ENCODE measurements around the gene BCL6. TPM values are rescaled to one million over a fixed set of nuclear protein-coding genes. Genes with fewer than 3 reads are reported as not detected.

Gene BCL6
- total and polyA plus RNA-seq, 4 donors = 7.8 to 71.8 (median 13.3) TPM

DNA sequence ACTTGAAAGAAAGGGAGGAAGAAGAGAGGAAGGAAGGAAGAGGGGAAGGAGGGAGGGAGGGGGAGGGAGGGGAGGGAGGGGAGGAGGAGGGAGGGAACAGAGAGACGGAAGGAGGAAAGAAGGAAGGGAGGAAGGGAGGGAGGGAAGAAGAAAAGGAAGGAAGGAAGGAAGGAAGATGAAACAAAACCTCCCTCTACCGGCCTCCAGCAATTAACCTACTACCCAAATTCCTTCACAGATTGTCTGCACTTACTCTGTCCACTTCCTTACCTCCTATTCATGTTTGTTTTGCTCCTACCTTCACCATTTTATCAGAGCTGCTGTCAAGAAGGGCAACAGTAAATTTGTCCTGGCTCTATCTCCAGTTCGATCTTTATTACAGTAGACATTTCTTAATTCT, 44.6 kb upstream of the BCL6 start (continued):
- TF ChIP-seq ZBTB33 (IDR thresholded peaks at IDR 0.05) (no peak), NR2F2 (IDR thresholded peaks at IDR 0.05) (no peak), FOXA2 (IDR thresholded peaks at IDR 0.05) (no peak), GABPA (IDR thresholded peaks at IDR 0.05 in 1 of 2, conservative IDR thresholded peaks at IDR 0.05 in 1 of 2) (no peak)
- TF ChIP-seq, protein P1, sequence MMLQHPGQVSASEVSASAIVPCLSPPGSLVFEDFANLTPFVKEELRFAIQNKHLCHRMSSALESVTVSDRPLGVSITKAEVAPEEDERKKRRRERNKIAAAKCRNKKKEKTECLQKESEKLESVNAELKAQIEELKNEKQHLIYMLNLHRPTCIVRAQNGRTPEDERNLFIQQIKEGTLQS (IDR thresholded peaks at IDR 0.05) = no peak

- H3K9ac ChIP-seq (ENCODE audit: low read depth in 1 of 2, low read length in 2 of 2) = no peak overlapping the region
- no peaks in the 10 kb centered on the region for H3K27me3 ChIP-seq (ENCODE audit: control insufficient read depth in 4 of 4, insufficient read depth in 4 of 4, low read length in 3 of 4)
- no peaks in the 10 kb centered on the region for H3K36me3 ChIP-seq (ENCODE audit: control insufficient read depth in 4 of 4, insufficient read depth in 3 of 4, low read depth in 1 of 4, low read length in 3 of 4)
- DNase-seq (ENCODE audit: low spot score) = no peak
- H3K27ac ChIP-seq (ENCODE audit: low read depth in 1 of 2, low read length in 2 of 2) = no peak overlapping the region
- 84% methylated on average over 5 of the region's 5 CpGs for WGBS
- no peaks in the 10 kb centered on the region for H3K9me3 ChIP-seq (ENCODE audit: control insufficient read depth in 4 of 4, low read length in 3 of 4)
- no peak overlapping the region for H3K4me3 ChIP-seq (ENCODE audit: low read depth in 1 of 3, low read length in 3 of 3)
- H3K4me1 ChIP-seq (ENCODE audit: control insufficient read depth in 4 of 4, insufficient read depth in 4 of 4, low read length in 3 of 4) = no peaks in the 10 kb centered on the region
- no peak for TF ChIP-seq RAD21 (IDR thresholded peaks at IDR 0.05)
- TF ChIP-seq, protein P2, sequence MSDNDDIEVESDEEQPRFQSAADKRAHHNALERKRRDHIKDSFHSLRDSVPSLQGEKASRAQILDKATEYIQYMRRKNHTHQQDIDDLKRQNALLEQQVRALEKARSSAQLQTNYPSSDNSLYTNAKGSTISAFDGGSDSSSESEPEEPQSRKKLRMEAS (IDR thresholded peaks at IDR 0.05) = no peak
These were observed 44.0 kb upstream of the BCL6 start for GRCh38 chr3:187788984-187789857.

- H3K36me3 ChIP-seq (ENCODE audit: control insufficient read depth in 4 of 4, insufficient read depth in 3 of 4, low read depth in 1 of 4, low read length in 3 of 4) = no peaks in the 10 kb centered on the region
- H3K9me3 ChIP-seq (ENCODE audit: control insufficient read depth in 4 of 4, low read length in 3 of 4) = no peaks in the 10 kb centered on the region
- H3K27me3 ChIP-seq (ENCODE audit: control insufficient read depth in 4 of 4, insufficient read depth in 4 of 4, low read length in 3 of 4) = no peaks in the 10 kb centered on the region
- no peak overlapping the region for H3K9ac ChIP-seq (ENCODE audit: low read depth in 1 of 2, low read length in 2 of 2)
- no peak for DNase-seq (ENCODE audit: low spot score)
- 45% methylated on average over 2 of the region's 2 CpGs for WGBS
- no peaks in the 10 kb centered on the region for H3K4me1 ChIP-seq (ENCODE audit: control insufficient read depth in 4 of 4, insufficient read depth in 4 of 4, low read length in 3 of 4)
- no peak for TF ChIP-seq JUND (IDR thresholded peaks at IDR 0.05)
- TF ChIP-seq, protein P1 (IDR thresholded peaks at IDR 0.05) = no peak
- TF ChIP-seq HNF4G (IDR thresholded peaks at IDR 0.05) = no peak
- no peak for TF ChIP-seq NR2F2 (IDR thresholded peaks at IDR 0.05)
- no peak for TF ChIP-seq TAF1 (conservative IDR thresholded peaks at IDR 0.05)
- TF ChIP-seq, protein P2 (IDR thresholded peaks at IDR 0.05) = no peak
- TF ChIP-seq, protein P3, sequence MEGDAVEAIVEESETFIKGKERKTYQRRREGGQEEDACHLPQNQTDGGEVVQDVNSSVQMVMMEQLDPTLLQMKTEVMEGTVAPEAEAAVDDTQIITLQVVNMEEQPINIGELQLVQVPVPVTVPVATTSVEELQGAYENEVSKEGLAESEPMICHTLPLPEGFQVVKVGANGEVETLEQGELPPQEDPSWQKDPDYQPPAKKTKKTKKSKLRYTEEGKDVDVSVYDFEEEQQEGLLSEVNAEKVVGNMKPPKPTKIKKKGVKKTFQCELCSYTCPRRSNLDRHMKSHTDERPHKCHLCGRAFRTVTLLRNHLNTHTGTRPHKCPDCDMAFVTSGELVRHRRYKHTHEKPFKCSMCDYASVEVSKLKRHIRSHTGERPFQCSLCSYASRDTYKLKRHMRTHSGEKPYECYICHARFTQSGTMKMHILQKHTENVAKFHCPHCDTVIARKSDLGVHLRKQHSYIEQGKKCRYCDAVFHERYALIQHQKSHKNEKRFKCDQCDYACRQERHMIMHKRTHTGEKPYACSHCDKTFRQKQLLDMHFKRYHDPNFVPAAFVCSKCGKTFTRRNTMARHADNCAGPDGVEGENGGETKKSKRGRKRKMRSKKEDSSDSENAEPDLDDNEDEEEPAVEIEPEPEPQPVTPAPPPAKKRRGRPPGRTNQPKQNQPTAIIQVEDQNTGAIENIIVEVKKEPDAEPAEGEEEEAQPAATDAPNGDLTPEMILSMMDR (IDR thresholded peaks at IDR 0.05; ENCODE audit: low read depth, low read length, missing input control) = no peak
- no peak for TF ChIP-seq YY1 (IDR thresholded peaks at IDR 0.05)
- no peak for TF ChIP-seq SP1 (IDR thresholded peaks at IDR 0.05)
- TF ChIP-seq, protein P4, sequence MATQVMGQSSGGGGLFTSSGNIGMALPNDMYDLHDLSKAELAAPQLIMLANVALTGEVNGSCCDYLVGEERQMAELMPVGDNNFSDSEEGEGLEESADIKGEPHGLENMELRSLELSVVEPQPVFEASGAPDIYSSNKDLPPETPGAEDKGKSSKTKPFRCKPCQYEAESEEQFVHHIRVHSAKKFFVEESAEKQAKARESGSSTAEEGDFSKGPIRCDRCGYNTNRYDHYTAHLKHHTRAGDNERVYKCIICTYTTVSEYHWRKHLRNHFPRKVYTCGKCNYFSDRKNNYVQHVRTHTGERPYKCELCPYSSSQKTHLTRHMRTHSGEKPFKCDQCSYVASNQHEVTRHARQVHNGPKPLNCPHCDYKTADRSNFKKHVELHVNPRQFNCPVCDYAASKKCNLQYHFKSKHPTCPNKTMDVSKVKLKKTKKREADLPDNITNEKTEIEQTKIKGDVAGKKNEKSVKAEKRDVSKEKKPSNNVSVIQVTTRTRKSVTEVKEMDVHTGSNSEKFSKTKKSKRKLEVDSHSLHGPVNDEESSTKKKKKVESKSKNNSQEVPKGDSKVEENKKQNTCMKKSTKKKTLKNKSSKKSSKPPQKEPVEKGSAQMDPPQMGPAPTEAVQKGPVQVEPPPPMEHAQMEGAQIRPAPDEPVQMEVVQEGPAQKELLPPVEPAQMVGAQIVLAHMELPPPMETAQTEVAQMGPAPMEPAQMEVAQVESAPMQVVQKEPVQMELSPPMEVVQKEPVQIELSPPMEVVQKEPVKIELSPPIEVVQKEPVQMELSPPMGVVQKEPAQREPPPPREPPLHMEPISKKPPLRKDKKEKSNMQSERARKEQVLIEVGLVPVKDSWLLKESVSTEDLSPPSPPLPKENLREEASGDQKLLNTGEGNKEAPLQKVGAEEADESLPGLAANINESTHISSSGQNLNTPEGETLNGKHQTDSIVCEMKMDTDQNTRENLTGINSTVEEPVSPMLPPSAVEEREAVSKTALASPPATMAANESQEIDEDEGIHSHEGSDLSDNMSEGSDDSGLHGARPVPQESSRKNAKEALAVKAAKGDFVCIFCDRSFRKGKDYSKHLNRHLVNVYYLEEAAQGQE (IDR thresholded peaks at IDR 0.05) = no peak
- TF ChIP-seq ZBTB33 (IDR thresholded peaks at IDR 0.05) = no peak
- TF ChIP-seq EGR1 (IDR thresholded peaks at IDR 0.05; ENCODE audit: low read depth in 2 of 2) = no peak
- TF ChIP-seq FOXA1 (IDR thresholded peaks at IDR 0.05) = no peak
- TF ChIP-seq GABPA (IDR thresholded peaks at IDR 0.05 in 1 of 2, conservative IDR thresholded peaks at IDR 0.05 in 1 of 2) = no peak
- no peak for TF ChIP-seq RAD21 (IDR thresholded peaks at IDR 0.05)
- no peak for TF ChIP-seq FOXA2 (IDR thresholded peaks at IDR 0.05)
- H3K27ac ChIP-seq (ENCODE audit: low read depth in 1 of 2, low read length in 2 of 2) = no peak overlapping the region
- H3K4me3 ChIP-seq (ENCODE audit: low read depth in 1 of 3, low read length in 3 of 3) = no peak overlapping the region
These were observed 37.8 kb upstream of the BCL6 start for GRCh38 chr3:187783098-187783497.

Measured in liver (tissue), 9 donors.